ENCODE measurements around the gene ALAS1. TPM values are rescaled to one million over a fixed set of nuclear protein-coding genes. Genes with fewer than 3 reads are reported as not detected.

ALAS1 gene
- total RNA-seq, 4 donors from 2014 or later: 30.0 to 50.8 (median 35.8) TPM

GRCh38 chr3:52178537-52178936 is 19.4 kb upstream of the ALAS1 start:
- WGBS, 2 donors (ENCODE audit: low coverage in 1 of 2): 73 to 100% methylated on average over 1 of the region's 1 CpG
- H3K27ac ChIP-seq: no peak overlapping the region

GRCh38 chr3:52181543-52181942 is 16.4 kb upstream of the ALAS1 start:
- H3K4me1 ChIP-seq: no peaks in the 10 kb centered on the region
- no peak for TF ChIP-seq EP300 (IDR thresholded peaks at IDR 0.05)
- ATAC-seq: peak; percentile 34
- no peaks in the 10 kb centered on the region for H3K9me3 ChIP-seq
- peak overlapping the region in 1 of 4 donors; percentile 2 for H3K27ac ChIP-seq
- 40 to 57% methylated on average over 1 to 2 of the region's 4 CpGs for WGBS, 2 donors (ENCODE audit: low coverage in 1 of 2)
- H3K36me3 ChIP-seq: no peaks in the 10 kb centered on the region
- no peak overlapping the region for H3K4me3 ChIP-seq
- H3K27me3 ChIP-seq: no peaks in the 10 kb centered on the region

More at GRCh38 chr3:52178537-52178936, 19.4 kb upstream of the ALAS1 start:
- Histone ChIP-seq H3K4me3 (no peak overlapping the region), H3K36me3 (no peaks in the 10 kb centered on the region), H3K27me3 (no peaks in the 10 kb centered on the region), H3K9me3 (no peaks in the 10 kb centered on the region), H3K4me1 (no peaks in the 10 kb centered on the region)
- TF ChIP-seq CTCF (IDR thresholded peaks at IDR 0.05) (no peak), POLR2AphosphoS5 (IDR thresholded peaks at IDR 0.05) (no peak), EP300 (IDR thresholded peaks at IDR 0.05) (no peak), POLR2A (IDR thresholded peaks at IDR 0.05) (no peak)
- no peak for ATAC-seq

- no peaks in the 10 kb centered on the region for H3K27me3 ChIP-seq
- whole genome bisulfite sequencing, 2 donors (ENCODE audit: low coverage in 1 of 2): no CpG with 5 or more reads among the region's 5 CpGs
- no peak overlapping the region for H3K27ac ChIP-seq
Measured at GRCh38 chr3:52182196-52182595, 15.8 kb upstream of the ALAS1 start.

GRCh38 chr3:52182691-52183090 is 15.3 kb upstream of the ALAS1 start:
- WGBS, 2 donors (ENCODE audit: low coverage in 1 of 2): 69 to 100% methylated on average over 2 to 3 of the region's 4 CpGs
- no peak for TF ChIP-seq CTCF (IDR thresholded peaks at IDR 0.05)
- TF ChIP-seq POLR2AphosphoS5 (IDR thresholded peaks at IDR 0.05): no peak
- no peak for TF ChIP-seq POLR2A (IDR thresholded peaks at IDR 0.05)
- no peak for TF ChIP-seq EP300 (IDR thresholded peaks at IDR 0.05)

More at GRCh38 chr3:52182196-52182595, 15.8 kb upstream of the ALAS1 start:
- TF ChIP-seq CTCF (IDR thresholded peaks at IDR 0.05) (no peak), POLR2AphosphoS5 (IDR thresholded peaks at IDR 0.05) (no peak), EP300 (IDR thresholded peaks at IDR 0.05) (no peak)
- Histone ChIP-seq H3K4me3 (no peak overlapping the region), H3K9me3 (no peaks in the 10 kb centered on the region), H3K4me1 (no peaks in the 10 kb centered on the region), H3K36me3 (no peaks in the 10 kb centered on the region)
- ATAC-seq: peak; percentile 17

GRCh38 chr3:52183786-52184445 is 14.0 kb upstream of the ALAS1 start:
- no peaks in the 10 kb centered on the region for H3K4me1 ChIP-seq
- TF ChIP-seq CTCF (IDR thresholded peaks at IDR 0.05): no peak
- TF ChIP-seq EP300 (IDR thresholded peaks at IDR 0.05): no peak
- no peak for TF ChIP-seq POLR2A (IDR thresholded peaks at IDR 0.05)
- no peak for TF ChIP-seq POLR2AphosphoS5 (IDR thresholded peaks at IDR 0.05)
- WGBS, 2 donors (ENCODE audit: low coverage in 1 of 2): 53 to 58% methylated on average over 3 to 4 of the region's 7 CpGs
- H3K27me3 ChIP-seq: no peaks in the 10 kb centered on the region
- H3K27ac ChIP-seq: peak overlapping the region in 1 of 4 donors; percentile 8
- no peaks in the 10 kb centered on the region for H3K36me3 ChIP-seq
- H3K9me3 ChIP-seq: no peaks in the 10 kb centered on the region
- H3K4me3 ChIP-seq: no peak overlapping the region
- ATAC-seq: peak; percentile 9

More at GRCh38 chr3:52182691-52183090, 15.3 kb upstream of the ALAS1 start:
- Histone ChIP-seq H3K27me3 (no peaks in the 10 kb centered on the region), H3K4me3 (no peak overlapping the region), H3K9me3 (no peaks in the 10 kb centered on the region), H3K36me3 (no peaks in the 10 kb centered on the region), H3K27ac (no peak overlapping the region), H3K4me1 (no peaks in the 10 kb centered on the region)
- no peak for ATAC-seq

Data from gastroesophageal sphincter (tissue), 4 donors.